ENCODE measurements around the gene STK11IP. TPM values are rescaled to one million over a fixed set of nuclear protein-coding genes. Genes with fewer than 3 reads are reported as not detected.
A peak's percentile ranks its signal among the peaks of the same experiment; 100 is the strongest.

The STK11IP gene
- total RNA-seq, 1 donor from 2014 or later: 25.5 TPM

GRCh38 chr2:219615894-219616293, 18.2 kb downstream of the STK11IP start:
- H3K9me3 Mint-ChIP-seq (ENCODE audit: low read depth): no peaks in the 10 kb centered on the region
- no peak for DNase-seq (ENCODE audit: low spot score)
- H3K36me3 Mint-ChIP-seq (ENCODE audit: low read depth): peaks cover 22% of the 10 kb centered on the region
- no peak overlapping the region for H3K4me3 Mint-ChIP-seq (ENCODE audit: unreplicated experiment)
- TF ChIP-seq, protein P1, sequence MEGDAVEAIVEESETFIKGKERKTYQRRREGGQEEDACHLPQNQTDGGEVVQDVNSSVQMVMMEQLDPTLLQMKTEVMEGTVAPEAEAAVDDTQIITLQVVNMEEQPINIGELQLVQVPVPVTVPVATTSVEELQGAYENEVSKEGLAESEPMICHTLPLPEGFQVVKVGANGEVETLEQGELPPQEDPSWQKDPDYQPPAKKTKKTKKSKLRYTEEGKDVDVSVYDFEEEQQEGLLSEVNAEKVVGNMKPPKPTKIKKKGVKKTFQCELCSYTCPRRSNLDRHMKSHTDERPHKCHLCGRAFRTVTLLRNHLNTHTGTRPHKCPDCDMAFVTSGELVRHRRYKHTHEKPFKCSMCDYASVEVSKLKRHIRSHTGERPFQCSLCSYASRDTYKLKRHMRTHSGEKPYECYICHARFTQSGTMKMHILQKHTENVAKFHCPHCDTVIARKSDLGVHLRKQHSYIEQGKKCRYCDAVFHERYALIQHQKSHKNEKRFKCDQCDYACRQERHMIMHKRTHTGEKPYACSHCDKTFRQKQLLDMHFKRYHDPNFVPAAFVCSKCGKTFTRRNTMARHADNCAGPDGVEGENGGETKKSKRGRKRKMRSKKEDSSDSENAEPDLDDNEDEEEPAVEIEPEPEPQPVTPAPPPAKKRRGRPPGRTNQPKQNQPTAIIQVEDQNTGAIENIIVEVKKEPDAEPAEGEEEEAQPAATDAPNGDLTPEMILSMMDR (IDR thresholded peaks at IDR 0.05): no peak
- H3K27me3 Mint-ChIP-seq (ENCODE audit: low read depth): no peaks in the 10 kb centered on the region
- no peak overlapping the region for H3K27ac Mint-ChIP-seq (ENCODE audit: unreplicated experiment)
- H3K4me1 Mint-ChIP-seq (ENCODE audit: low read depth): no peaks in the 10 kb centered on the region

DNA sequence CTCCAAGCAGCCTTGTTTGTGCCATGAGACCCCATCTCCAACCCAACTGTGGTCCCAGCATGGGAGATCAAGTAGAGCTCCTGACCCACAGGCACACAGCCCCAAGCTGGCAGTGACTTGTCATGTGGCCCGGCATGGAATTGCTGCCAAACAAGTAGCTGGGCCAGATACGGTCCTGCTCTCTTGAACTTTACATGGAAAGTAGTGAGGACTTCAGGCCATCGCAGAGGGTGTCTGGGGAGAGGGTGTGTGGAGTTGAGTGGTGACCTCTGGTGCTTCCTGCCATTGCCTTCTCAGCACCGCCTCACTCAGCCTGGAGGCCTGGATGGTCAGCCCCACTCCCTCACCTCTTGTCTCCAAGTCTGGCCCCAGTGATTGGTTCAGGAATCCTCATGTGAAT, 18.9 kb downstream of the STK11IP start:
- Mint-ChIP-seq H3K9me3 (ENCODE audit: low read depth) (no peaks in the 10 kb centered on the region), H3K27me3 (ENCODE audit: low read depth) (no peaks in the 10 kb centered on the region), H3K4me3 (ENCODE audit: unreplicated experiment) (no peak overlapping the region), H3K27ac (ENCODE audit: unreplicated experiment) (no peak overlapping the region), H3K4me1 (ENCODE audit: low read depth) (no peaks in the 10 kb centered on the region), H3K36me3 (ENCODE audit: low read depth) (peaks cover 15% of the 10 kb centered on the region)
- DNase-seq (ENCODE audit: low spot score): no peak
- TF ChIP-seq, protein P1 (IDR thresholded peaks at IDR 0.05): no peak

DNA sequence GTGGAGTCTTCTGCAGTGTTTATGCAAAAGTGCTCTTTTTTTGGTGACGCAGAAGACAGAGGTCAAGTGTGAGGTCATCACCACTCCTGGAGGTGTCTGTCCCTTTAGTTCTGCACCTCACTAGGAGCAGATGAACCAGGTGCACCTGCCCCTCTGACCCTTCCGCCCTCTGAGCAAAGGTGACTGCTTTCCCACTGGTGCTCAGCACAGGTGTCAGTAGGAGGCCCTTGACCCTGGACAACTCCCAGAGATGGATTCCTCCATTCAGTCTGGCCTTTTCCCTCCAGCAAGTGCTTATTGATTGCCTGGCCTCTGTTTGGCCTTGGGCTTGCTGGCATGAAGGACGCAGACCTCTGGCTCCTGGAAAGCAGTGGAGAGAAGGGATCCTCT, 21.1 kb downstream of the STK11IP start:
- Mint-ChIP-seq H3K27ac (ENCODE audit: unreplicated experiment) (no peak overlapping the region), H3K27me3 (ENCODE audit: low read depth) (peaks cover 4% of the 10 kb centered on the region), H3K4me3 (ENCODE audit: unreplicated experiment) (no peak overlapping the region), H3K9me3 (ENCODE audit: low read depth) (no peaks in the 10 kb centered on the region), H3K36me3 (ENCODE audit: low read depth) (peaks cover 12% of the 10 kb centered on the region), H3K4me1 (ENCODE audit: low read depth) (no peaks in the 10 kb centered on the region)
- no peak for DNase-seq (ENCODE audit: low spot score)
- TF ChIP-seq, protein P1 (IDR thresholded peaks at IDR 0.05): no peak

DNA sequence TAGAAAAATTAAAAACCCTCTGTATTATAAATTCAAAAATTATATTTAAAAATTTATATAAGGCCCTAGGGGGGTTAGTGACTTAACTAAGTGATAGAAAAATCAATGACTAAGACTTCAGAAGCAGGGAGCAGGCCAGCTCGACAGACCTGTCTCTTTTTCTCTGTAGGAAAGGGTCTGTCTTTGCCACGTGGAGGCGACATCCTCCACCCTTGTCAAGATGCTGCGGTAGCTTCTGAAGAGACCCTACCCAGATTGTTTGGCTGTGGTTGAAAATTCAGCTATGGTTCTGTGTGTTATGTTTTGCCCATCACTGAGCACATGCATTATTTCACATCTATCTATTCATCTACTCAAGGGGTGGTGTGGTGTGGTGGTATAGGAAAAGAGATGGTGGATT, 21.6 kb downstream of the STK11IP start:
- DNase-seq (ENCODE audit: low spot score): no peak
- Mint-ChIP-seq H3K36me3 (ENCODE audit: low read depth) (peaks cover 11% of the 10 kb centered on the region), H3K9me3 (ENCODE audit: low read depth) (no peaks in the 10 kb centered on the region), H3K4me3 (ENCODE audit: unreplicated experiment) (no peak overlapping the region), H3K4me1 (ENCODE audit: low read depth) (no peaks in the 10 kb centered on the region), H3K27ac (ENCODE audit: unreplicated experiment) (no peak overlapping the region), H3K27me3 (ENCODE audit: low read depth) (peaks cover 4% of the 10 kb centered on the region)
- TF ChIP-seq, protein P1 (IDR thresholded peaks at IDR 0.05): peak; percentile 42

DNA sequence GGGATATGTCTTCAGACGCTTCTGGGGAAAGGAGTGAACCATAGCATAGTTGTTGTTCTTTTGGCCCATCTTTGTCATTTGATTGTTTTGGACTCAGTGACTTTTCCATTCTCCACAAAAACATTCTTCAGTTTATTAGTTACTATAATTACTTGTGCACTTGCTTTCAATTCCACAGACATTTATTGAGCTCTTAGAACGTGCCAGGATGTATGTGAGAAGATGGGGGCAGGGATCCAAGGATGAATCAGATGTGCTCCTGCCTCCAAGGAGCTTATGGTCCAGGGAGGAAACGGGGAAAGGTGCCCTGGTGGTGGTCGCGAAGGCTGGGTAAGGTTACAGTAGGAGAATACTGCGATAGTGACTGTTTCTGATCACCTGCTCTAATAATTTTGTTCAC, 22.9 kb downstream of the STK11IP start:
- Mint-ChIP-seq H3K4me3 (ENCODE audit: unreplicated experiment) (no peak overlapping the region), H3K4me1 (ENCODE audit: low read depth) (no peaks in the 10 kb centered on the region), H3K9me3 (ENCODE audit: low read depth) (no peaks in the 10 kb centered on the region), H3K27ac (ENCODE audit: unreplicated experiment) (no peak overlapping the region), H3K27me3 (ENCODE audit: low read depth) (peaks cover 4% of the 10 kb centered on the region), H3K36me3 (ENCODE audit: low read depth) (peaks cover under 1% of the 10 kb centered on the region)
- TF ChIP-seq, protein P1 (IDR thresholded peaks at IDR 0.05): no peak
- DNase-seq (ENCODE audit: low spot score): no peak
